H9 (cell line): ENCODE measurements around the gene CDK8. TPM values are rescaled to one million over a fixed set of nuclear protein-coding genes. Genes with fewer than 3 reads are reported as not detected.

Experiments used
- DNase-seq: peaks from one replicate; pipeline ENCODE4 v3.0.0-alpha.2; 2017
- H2AFZ ChIP-seq: one replicate; pipeline ENCODE4 v1.6.1; 2013; ENCODE audit warnings: mild to moderate bottlenecking, low read length, control low read depth, moderate library complexity
- H2AK5ac ChIP-seq: 2 replicates; pipeline ENCODE4 v1.6.1; 2013; ENCODE audit warnings: low read length, control low read depth, mixed read lengths; ENCODE audit not compliant: insufficient read length
- H2BK120ac ChIP-seq: one replicate; pipeline ENCODE4 v1.6.1; 2013; ENCODE audit warnings: low read depth, mild to moderate bottlenecking, low read length, control low read depth, inconsistent platforms; ENCODE audit not compliant: poor library complexity, severe bottlenecking
- H2BK12ac ChIP-seq: 2 replicates; pipeline ENCODE4 v1.6.1; 2013; ENCODE audit warnings: low read length, control low read depth, mixed read lengths, low read depth; ENCODE audit not compliant: insufficient read length
- H2BK15ac ChIP-seq: 2 replicates; pipeline ENCODE4 v1.6.1; 2013; ENCODE audit warnings: low read depth, low read length, control low read depth
- H2BK20ac ChIP-seq: one replicate; pipeline ENCODE4 v1.6.1; 2013; ENCODE audit warnings: low read depth, mild to moderate bottlenecking, low read length, control low read depth, inconsistent platforms; ENCODE audit not compliant: poor library complexity, severe bottlenecking
- H2BK5ac ChIP-seq: 2 replicates; pipeline ENCODE4 v1.6.1; 2013; ENCODE audit warnings: low read length, control low read depth, mixed read lengths; ENCODE audit not compliant: insufficient read length
- H3K14ac ChIP-seq: 2 replicates; pipeline ENCODE4 v1.6.1; 2013; ENCODE audit warnings: low read length, control low read depth; ENCODE audit not compliant: insufficient read depth
- H3K18ac ChIP-seq: 2 replicates; pipeline ENCODE4 v1.6.1; 2013; ENCODE audit warnings: low read depth, mild to moderate bottlenecking, mixed read lengths, low read length, control low read depth; ENCODE audit not compliant: insufficient read length
- H3K23ac ChIP-seq: 2 replicates; pipeline ENCODE4 v1.6.1; 2013; ENCODE audit warnings: low read length, control low read depth, mixed read lengths, low read depth; ENCODE audit not compliant: insufficient read length
- H3K23me2 ChIP-seq: 2 replicates; pipeline ENCODE4 v1.6.1; 2013; ENCODE audit warnings: low read depth, mild to moderate bottlenecking, mixed read lengths, low read length, control low read depth; ENCODE audit not compliant: insufficient read length, poor library complexity, severe bottlenecking
- H3K27ac ChIP-seq: 2 replicates; pipeline ENCODE4 v1.5.1; 2013; ENCODE audit warnings: low read length, control low read depth, mixed read lengths, low read depth; ENCODE audit not compliant: insufficient read length
- H3K27me3 ChIP-seq: 2 replicates; pipeline ENCODE4 v1.6.1; 2013; ENCODE audit warnings: low read length, control low read depth, inconsistent platforms; ENCODE audit not compliant: insufficient read depth
- H3K4ac ChIP-seq: 2 replicates; pipeline ENCODE4 v1.6.1; 2013; ENCODE audit warnings: low read depth, mild to moderate bottlenecking, control low read depth, inconsistent platforms, low read length, moderate library complexity
- H3K4me1 ChIP-seq: 2 replicates; pipeline ENCODE4 v1.6.1; 2013; ENCODE audit warnings: low read length, control low read depth, inconsistent platforms; ENCODE audit not compliant: insufficient read depth
- H3K4me2 ChIP-seq: 2 replicates; pipeline ENCODE4 v1.6.1; 2013; ENCODE audit warnings: low read length, control low read depth, mixed read lengths; ENCODE audit not compliant: insufficient read length, insufficient read depth
- H3K56ac ChIP-seq: 2 replicates; pipeline ENCODE4 v1.6.1; 2013; ENCODE audit warnings: low read depth, mild to moderate bottlenecking, mixed read lengths, low read length, control low read depth; ENCODE audit not compliant: insufficient read length
- H3K79me1 ChIP-seq: 2 replicates; pipeline ENCODE4 v1.6.1; 2013; ENCODE audit warnings: low read depth, mild to moderate bottlenecking, moderate library complexity, low read length, control low read depth, inconsistent platforms; ENCODE audit not compliant: insufficient read depth, poor library complexity, severe bottlenecking
- H3K79me2 ChIP-seq: 2 replicates; pipeline ENCODE4 v1.6.1; 2013; ENCODE audit warnings: low read length, control low read depth, inconsistent platforms; ENCODE audit not compliant: insufficient read depth
- H3K9ac ChIP-seq: 2 replicates; pipeline ENCODE4 v1.6.1; 2013; ENCODE audit warnings: low read length, control low read depth, mixed read lengths; ENCODE audit not compliant: insufficient read length; ENCODE audit errors: extremely low read depth
- H3K9me3 ChIP-seq: one replicate; pipeline ENCODE4 v1.6.1; 2013; ENCODE audit warnings: low read depth, low read length, inconsistent platforms; ENCODE audit not compliant: control insufficient read depth
- H3T11ph ChIP-seq: one replicate; pipeline ENCODE4 v1.6.1; 2013; ENCODE audit warnings: mild to moderate bottlenecking, low read length, control low read depth, inconsistent platforms
- H4K20me1 ChIP-seq: one replicate; pipeline ENCODE4 v1.6.1; 2013; ENCODE audit not compliant: control insufficient read depth, insufficient read length, insufficient read depth
- H4K5ac ChIP-seq: 2 replicates; pipeline ENCODE4 v1.6.1; 2013; ENCODE audit warnings: low read depth, mild to moderate bottlenecking, mixed read lengths, low read length, control low read depth; ENCODE audit not compliant: insufficient read length
- H4K8ac ChIP-seq: replicated peaks from 2 replicates; pipeline ENCODE4 v1.6.1; 2013; ENCODE audit warnings: low read length, control low read depth, mixed read lengths, low read depth; ENCODE audit not compliant: insufficient read length
- H4K91ac ChIP-seq: 2 replicates; pipeline ENCODE4 v1.6.1; 2013; ENCODE audit warnings: low read depth, mild to moderate bottlenecking, moderate library complexity, mixed read lengths, low read length, control low read depth; ENCODE audit not compliant: insufficient read length
- H3K27ac Mint-ChIP-seq, 3 experiments: 2 replicates in 2 of 3; 3 replicates in 1 of 3; pipeline ENCODE4 v1.8.0; 2020 to 2021; ENCODE audit warnings: mixed read lengths in 3 of 3, mild to moderate bottlenecking in 1 of 3, moderate library complexity in 1 of 3
- H3K27me3 Mint-ChIP-seq: 2 replicates; pipeline ENCODE4 v1.8.0; 2021; ENCODE audit warnings: low read depth, mild to moderate bottlenecking, moderate library complexity, mixed read lengths
- H3K36me3 Mint-ChIP-seq, 3 experiments: 2 replicates in 2 of 3; 3 replicates in 1 of 3; pipeline ENCODE4 v1.8.0; 2020 to 2021; ENCODE audit warnings: low read depth in 3 of 3, mixed read lengths in 3 of 3; ENCODE audit not compliant: insufficient read depth in 1 of 3
- H3K4me1 Mint-ChIP-seq, 2 experiments: 2 replicates each; pipeline ENCODE4 v1.8.0; 2020; ENCODE audit warnings: mixed read lengths in 2 of 2
- H3K4me3 Mint-ChIP-seq, 2 experiments: 2 replicates in 1 of 2; 3 replicates in 1 of 2; pipeline ENCODE4 v1.8.0; 2020 to 2021; ENCODE audit warnings: mild to moderate bottlenecking in 2 of 2, mixed read lengths in 2 of 2, moderate library complexity in 1 of 2
- H3K9me3 Mint-ChIP-seq, 2 experiments: 2 replicates in 1 of 2; 3 replicates in 1 of 2; pipeline ENCODE4 v1.8.0; 2020; ENCODE audit warnings: mild to moderate bottlenecking in 2 of 2, mixed read lengths in 2 of 2, moderate library complexity in 1 of 2
- WGBS: extraction: QIAGEN DNeasy Blood & Tissue Kit; methylation state at CpG from one replicate; pipeline ENCODE4 v1.1.7; 2013; ENCODE audit warnings: missing lambda C conversion rate, low lambda C conversion rate, mixed read lengths; ENCODE audit not compliant: insufficient read length; ENCODE audit errors: extremely low coverage; 5-methylcytosine and 5-hydroxymethylcytosine counted together
- total RNA-seq: library from RNA; stranded (reverse); gene quantifications from 2 replicates; pipeline ENCODE4 v1.2.1, GENCODE V29; 2021
- TF ChIP-seq, protein P1 (sequence below): fragments of 200-600 bp; sonication (generic); conservative IDR thresholded peaks from 3 replicates; pipeline ENCODE4 v1.8.0; 2021; ENCODE audit warnings: antibody characterized with exemption, mild to moderate bottlenecking

The CDK8 gene
- total RNA-seq, 1 experiment from 2014 or later, result 18.1 TPM

DNA sequence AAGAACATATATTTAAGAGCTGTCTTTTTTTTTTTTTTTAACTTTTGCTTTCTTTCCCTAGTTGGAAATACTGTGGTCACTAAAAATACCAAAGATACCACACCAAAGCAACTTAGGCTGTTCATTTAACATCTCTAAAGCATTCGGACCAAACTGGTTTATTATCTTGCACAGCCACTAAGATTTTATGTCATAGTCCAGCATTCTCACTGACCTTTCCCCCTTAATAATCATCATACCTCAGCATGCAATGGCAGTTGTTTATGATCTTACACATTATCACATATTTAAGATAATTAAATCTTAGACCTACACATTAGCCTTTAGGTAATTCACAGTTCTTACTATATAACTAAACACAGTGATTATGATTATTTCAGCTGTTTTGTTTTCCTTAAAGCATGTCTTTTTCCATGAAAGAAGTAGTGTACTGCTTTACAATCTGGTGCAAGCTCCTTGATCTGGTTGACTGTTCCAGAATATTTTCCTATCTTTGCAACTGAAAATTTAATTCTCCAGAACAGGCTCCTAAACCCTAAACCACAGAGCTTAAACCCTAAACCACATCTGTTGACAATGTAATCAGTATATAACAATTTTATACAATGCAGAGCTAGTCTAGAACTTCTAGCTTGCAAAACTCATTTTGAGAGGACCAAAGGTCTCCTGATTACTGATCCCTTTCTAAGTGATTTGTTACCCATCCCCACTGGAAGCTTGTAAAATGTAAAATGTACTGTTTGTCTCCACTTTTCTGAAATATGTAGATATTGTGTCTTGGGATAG is 74.2 kb downstream of the CDK8 start:
- Histone ChIP-seq H3K4me2 (no peak overlapping the region), H3K9ac (no peak overlapping the region), H4K91ac (no peak overlapping the region), H3T11ph (no peak overlapping the region), H2BK5ac (no peak overlapping the region), H2AFZ (no peak overlapping the region), H3K79me1 (peaks cover 2% of the 10 kb centered on the region), H3K56ac (no peak overlapping the region), H2BK120ac (no peak overlapping the region), H2BK12ac (no peak overlapping the region), H3K4me1 (no peaks in the 10 kb centered on the region; the same call in 1 of the 2 replicates), H3K23ac (no peak overlapping the region), H3K4ac (no peak overlapping the region), H4K8ac (no peak overlapping the region), H3K27ac (no peak overlapping the region), H3K14ac (no peak overlapping the region), H2AK5ac (no peak overlapping the region), H3K79me2 (peaks cover 8% of the 10 kb centered on the region; the same call in 1 of the 2 replicates), H3K27me3 (no peaks in the 10 kb centered on the region), H2BK15ac (no peak overlapping the region), H2BK20ac (no peak overlapping the region), H4K20me1 (no peaks in the 10 kb centered on the region), H4K5ac (no peak overlapping the region), H3K9me3 (no peaks in the 10 kb centered on the region), H3K23me2 (no peaks in the 10 kb centered on the region), H3K18ac (no peak overlapping the region)
- H3K4me3 Mint-ChIP-seq, result no peak overlapping the region
- H3K9me3 Mint-ChIP-seq, result no peaks in the 10 kb centered on the region; a peak in 1 of 5 replicates
- H3K27me3 Mint-ChIP-seq, result no peaks in the 10 kb centered on the region
- DNase-seq, result no peak
- H3K4me1 Mint-ChIP-seq, result peaks cover 11 to 12% of the 10 kb centered on the region in 2 experiments
- TF ChIP-seq, protein P1, sequence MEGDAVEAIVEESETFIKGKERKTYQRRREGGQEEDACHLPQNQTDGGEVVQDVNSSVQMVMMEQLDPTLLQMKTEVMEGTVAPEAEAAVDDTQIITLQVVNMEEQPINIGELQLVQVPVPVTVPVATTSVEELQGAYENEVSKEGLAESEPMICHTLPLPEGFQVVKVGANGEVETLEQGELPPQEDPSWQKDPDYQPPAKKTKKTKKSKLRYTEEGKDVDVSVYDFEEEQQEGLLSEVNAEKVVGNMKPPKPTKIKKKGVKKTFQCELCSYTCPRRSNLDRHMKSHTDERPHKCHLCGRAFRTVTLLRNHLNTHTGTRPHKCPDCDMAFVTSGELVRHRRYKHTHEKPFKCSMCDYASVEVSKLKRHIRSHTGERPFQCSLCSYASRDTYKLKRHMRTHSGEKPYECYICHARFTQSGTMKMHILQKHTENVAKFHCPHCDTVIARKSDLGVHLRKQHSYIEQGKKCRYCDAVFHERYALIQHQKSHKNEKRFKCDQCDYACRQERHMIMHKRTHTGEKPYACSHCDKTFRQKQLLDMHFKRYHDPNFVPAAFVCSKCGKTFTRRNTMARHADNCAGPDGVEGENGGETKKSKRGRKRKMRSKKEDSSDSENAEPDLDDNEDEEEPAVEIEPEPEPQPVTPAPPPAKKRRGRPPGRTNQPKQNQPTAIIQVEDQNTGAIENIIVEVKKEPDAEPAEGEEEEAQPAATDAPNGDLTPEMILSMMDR, result no peak
- H3K27ac Mint-ChIP-seq, result no peak overlapping the region
- no CpG with 5 or more reads among the region's 1 CpG for WGBS
- peaks cover 0 to 5% (median 3%) of the 10 kb centered on the region in 3 experiments; a peak in 3 of 7 replicates for H3K36me3 Mint-ChIP-seq
